Measurements from ENCODE around the gene SCYGR3. TPM values are rescaled to one million over a fixed set of nuclear protein-coding genes. Genes with fewer than 3 reads are reported as not detected.

Gene SCYGR3
- polyA plus RNA-seq, 1 donor: not detected

DNA sequence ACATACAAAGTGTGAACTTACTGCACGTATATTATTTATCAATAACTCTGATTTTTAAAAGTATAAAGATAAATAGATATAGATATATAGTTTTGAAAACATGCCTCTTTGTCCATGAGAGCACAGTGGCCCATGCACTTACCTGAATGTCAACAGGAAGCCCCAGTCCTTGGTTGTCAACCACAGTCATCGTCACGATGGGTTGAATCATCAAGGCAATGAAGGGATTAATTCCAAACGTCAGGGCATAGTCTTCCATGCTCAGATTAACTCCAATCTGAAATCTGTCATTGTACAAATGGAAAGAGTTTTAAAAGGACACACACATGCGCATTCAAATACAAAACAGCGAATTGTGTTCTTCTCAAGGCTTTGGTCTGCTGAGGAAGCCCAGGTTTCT, 18.2 kb upstream of the SCYGR3 start:
- no peaks in the 10 kb centered on the region for H3K36me3 ChIP-seq (ENCODE audit: control insufficient read depth, insufficient read depth, low read length)
- no peaks in the 10 kb centered on the region for H3K9me3 ChIP-seq (ENCODE audit: control insufficient read depth, low read depth, low read length)
- no peak overlapping the region for H3K27ac ChIP-seq (ENCODE audit: low read length)
- no peaks in the 10 kb centered on the region for H3K4me1 ChIP-seq (ENCODE audit: control insufficient read depth, insufficient read depth, low read length)
- no peak overlapping the region for H3K4me3 ChIP-seq (ENCODE audit: low read length)
- DNase-seq: no peak
- no peaks in the 10 kb centered on the region for H3K27me3 ChIP-seq (ENCODE audit: control insufficient read depth, insufficient read depth, low read length)
- WGBS (ENCODE audit: insufficient coverage, low lambda C conversion rate): 100% methylated on average over 1 of the region's 6 CpGs

DNA sequence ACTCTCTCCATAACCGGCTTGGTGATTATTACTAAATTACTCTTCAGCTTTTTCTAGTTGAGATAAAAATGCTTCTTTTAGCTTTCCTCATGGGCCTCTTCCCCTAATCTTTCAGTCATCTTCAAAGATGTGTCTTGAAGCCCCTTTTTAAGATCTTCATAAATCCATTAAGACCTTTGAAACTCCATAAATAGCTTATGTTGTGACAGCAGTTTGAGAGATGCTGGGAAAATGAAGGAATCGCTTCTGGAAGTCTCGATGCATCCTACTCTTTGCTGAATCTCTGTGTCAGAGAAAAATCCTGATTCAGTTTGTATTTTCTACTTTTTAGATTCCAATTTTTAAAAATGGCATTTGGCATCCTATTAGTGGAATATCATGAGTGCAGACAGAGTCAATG, 15.7 kb upstream of the SCYGR3 start:
- H3K36me3 ChIP-seq (ENCODE audit: control insufficient read depth, insufficient read depth, low read length): no peaks in the 10 kb centered on the region
- no peaks in the 10 kb centered on the region for H3K9me3 ChIP-seq (ENCODE audit: control insufficient read depth, low read depth, low read length)
- H3K27ac ChIP-seq (ENCODE audit: low read length): no peak overlapping the region
- no peak overlapping the region for H3K4me3 ChIP-seq (ENCODE audit: low read length)
- H3K4me1 ChIP-seq (ENCODE audit: control insufficient read depth, insufficient read depth, low read length): no peaks in the 10 kb centered on the region
- H3K27me3 ChIP-seq (ENCODE audit: control insufficient read depth, insufficient read depth, low read length): no peaks in the 10 kb centered on the region
- DNase-seq: no peak
- no CpG with 5 or more reads among the region's 3 CpGs for WGBS (ENCODE audit: insufficient coverage, low lambda C conversion rate)

DNA sequence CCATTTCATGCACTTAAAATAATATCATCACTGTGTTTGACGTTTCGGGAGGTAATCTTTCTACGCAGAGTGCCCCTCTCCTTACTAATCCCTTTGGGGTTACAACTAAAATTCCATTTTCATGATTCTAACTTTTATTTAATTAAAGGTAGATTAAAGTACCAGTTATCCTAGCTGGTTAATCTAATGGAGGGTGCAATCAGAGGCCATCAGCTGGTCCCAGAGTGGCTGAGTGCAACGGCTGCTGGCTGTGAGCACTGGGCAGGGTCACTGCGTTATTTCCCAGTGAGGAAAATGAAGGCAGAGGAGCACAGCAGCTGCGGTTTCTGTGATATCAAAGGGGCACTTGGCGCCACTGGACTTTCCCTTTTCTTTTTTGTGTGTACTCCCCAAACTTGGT, 14.8 kb upstream of the SCYGR3 start:
- Histone ChIP-seq H3K9me3 (ENCODE audit: control insufficient read depth, low read depth, low read length) (no peaks in the 10 kb centered on the region), H3K36me3 (ENCODE audit: control insufficient read depth, insufficient read depth, low read length) (no peaks in the 10 kb centered on the region), H3K4me3 (ENCODE audit: low read length) (no peak overlapping the region), H3K27ac (ENCODE audit: low read length) (no peak overlapping the region), H3K4me1 (ENCODE audit: control insufficient read depth, insufficient read depth, low read length) (no peaks in the 10 kb centered on the region), H3K27me3 (ENCODE audit: control insufficient read depth, insufficient read depth, low read length) (no peaks in the 10 kb centered on the region)
- no CpG with 5 or more reads among the region's 7 CpGs for WGBS (ENCODE audit: insufficient coverage, low lambda C conversion rate)
- DNase-seq: no peak

DNA sequence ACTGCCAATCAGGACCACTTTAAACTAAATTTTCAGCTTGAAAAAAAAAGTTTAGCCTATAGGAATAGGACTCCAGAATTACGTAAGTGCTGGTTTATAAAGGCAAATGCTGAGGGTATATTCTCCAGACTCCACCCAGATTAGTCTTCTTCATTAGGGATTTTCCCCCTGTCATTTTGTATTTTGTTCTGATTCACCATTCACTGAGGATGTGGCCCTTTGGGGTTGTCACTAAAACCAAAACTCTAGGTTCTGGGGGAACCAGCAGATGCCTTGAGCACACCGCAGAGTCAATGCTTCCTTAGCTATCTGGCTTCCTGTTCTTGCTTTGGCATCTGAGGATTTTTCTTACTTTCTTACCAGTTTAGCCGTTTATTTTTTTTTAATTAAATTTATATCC, 13.1 kb upstream of the SCYGR3 start:
- 67% methylated on average over 1 of the region's 3 CpGs for WGBS (ENCODE audit: insufficient coverage, low lambda C conversion rate)
- H3K36me3 ChIP-seq (ENCODE audit: control insufficient read depth, insufficient read depth, low read length): no peaks in the 10 kb centered on the region
- DNase-seq: no peak

DNA sequence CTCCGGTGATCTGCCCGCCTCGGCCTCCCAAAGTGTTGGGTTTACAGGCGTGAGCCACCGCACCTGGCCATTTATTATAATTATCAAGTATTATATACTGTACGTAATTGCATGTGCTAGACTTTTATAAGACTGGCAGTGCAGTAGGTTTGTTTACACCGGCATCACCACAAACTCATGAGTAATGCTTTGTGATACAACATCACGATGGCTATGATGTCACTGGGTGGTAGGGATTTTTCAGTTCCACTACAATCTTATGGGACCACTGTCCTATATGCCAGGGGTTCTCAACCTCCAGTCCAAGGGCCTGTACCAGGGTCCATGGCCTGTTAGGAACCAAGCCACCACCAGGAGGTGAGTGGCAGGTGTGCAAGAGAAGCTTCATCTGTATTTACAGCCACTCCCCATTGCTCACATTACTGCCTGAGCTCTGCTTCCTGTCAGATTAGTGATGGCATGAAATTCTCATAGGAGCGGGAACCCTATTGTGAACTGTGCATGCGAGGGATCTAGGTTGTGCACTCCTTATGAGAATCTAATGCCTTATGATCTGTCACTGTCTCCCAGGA, 12.0 kb upstream of the SCYGR3 start:
- Histone ChIP-seq H3K27ac (ENCODE audit: low read length) (no peak overlapping the region), H3K36me3 (ENCODE audit: control insufficient read depth, insufficient read depth, low read length) (no peaks in the 10 kb centered on the region), H3K9me3 (ENCODE audit: control insufficient read depth, low read depth, low read length) (peaks cover 5% of the 10 kb centered on the region), H3K27me3 (ENCODE audit: control insufficient read depth, insufficient read depth, low read length) (no peaks in the 10 kb centered on the region), H3K4me1 (ENCODE audit: control insufficient read depth, insufficient read depth, low read length) (peaks cover 4% of the 10 kb centered on the region), H3K4me3 (ENCODE audit: low read length) (no peak overlapping the region)
- DNase-seq: no peak
- 73% methylated on average over 4 of the region's 10 CpGs for WGBS (ENCODE audit: insufficient coverage, low lambda C conversion rate)

More for the DNA sequence above, 13.1 kb upstream of the SCYGR3 start:
- Histone ChIP-seq H3K4me3 (ENCODE audit: low read length) (no peak overlapping the region), H3K4me1 (ENCODE audit: control insufficient read depth, insufficient read depth, low read length) (peaks cover 4% of the 10 kb centered on the region), H3K27ac (ENCODE audit: low read length) (no peak overlapping the region), H3K9me3 (ENCODE audit: control insufficient read depth, low read depth, low read length) (peaks cover 2% of the 10 kb centered on the region), H3K27me3 (ENCODE audit: control insufficient read depth, insufficient read depth, low read length) (no peaks in the 10 kb centered on the region)

GRCh38 chr2:227625420-227625819, 10.8 kb upstream of the SCYGR3 start:
- 89% methylated on average over 1 of the region's 2 CpGs for WGBS (ENCODE audit: insufficient coverage, low lambda C conversion rate)
- Histone ChIP-seq H3K4me1 (ENCODE audit: control insufficient read depth, insufficient read depth, low read length) (peaks cover 4% of the 10 kb centered on the region), H3K36me3 (ENCODE audit: control insufficient read depth, insufficient read depth, low read length) (no peaks in the 10 kb centered on the region), H3K27me3 (ENCODE audit: control insufficient read depth, insufficient read depth, low read length) (no peaks in the 10 kb centered on the region), H3K9me3 (ENCODE audit: control insufficient read depth, low read depth, low read length) (peaks cover 5% of the 10 kb centered on the region), H3K27ac (ENCODE audit: low read length) (no peak overlapping the region), H3K4me3 (ENCODE audit: low read length) (no peak overlapping the region)
- DNase-seq: no peak

- DNase-seq: peak; percentile 43 to 73
- Histone ChIP-seq H3K36me3 (ENCODE audit: control insufficient read depth, insufficient read depth, low read length) (no peaks in the 10 kb centered on the region), H3K4me3 (ENCODE audit: low read length) (no peak overlapping the region), H3K27ac (ENCODE audit: low read length) (peak overlapping the region; percentile 39), H3K4me1 (ENCODE audit: control insufficient read depth, insufficient read depth, low read length) (peaks cover 4% of the 10 kb centered on the region), H3K9me3 (ENCODE audit: control insufficient read depth, low read depth, low read length) (peaks cover 5% of the 10 kb centered on the region), H3K27me3 (ENCODE audit: control insufficient read depth, insufficient read depth, low read length) (no peaks in the 10 kb centered on the region)
Observed at GRCh38 chr2:227623226-227623625, 8.6 kb upstream of the SCYGR3 start.

- H3K36me3 ChIP-seq (ENCODE audit: control insufficient read depth, insufficient read depth, low read length): no peaks in the 10 kb centered on the region
- no peaks in the 10 kb centered on the region for H3K4me1 ChIP-seq (ENCODE audit: control insufficient read depth, insufficient read depth, low read length)
- H3K27me3 ChIP-seq (ENCODE audit: control insufficient read depth, insufficient read depth, low read length): no peaks in the 10 kb centered on the region
- no peak within 1 kb of the TSS for H3K27ac ChIP-seq (ENCODE audit: low read length)
- no peak for DNase-seq
- 96% methylated on average over 4 of the region's 20 CpGs for WGBS (ENCODE audit: insufficient coverage, low lambda C conversion rate)
- H3K4me3 ChIP-seq (ENCODE audit: low read length): no peak within 1 kb of the TSS
- peaks cover under 1% of the 10 kb centered on the region for H3K9me3 ChIP-seq (ENCODE audit: control insufficient read depth, low read depth, low read length)
Observed at GRCh38 chr2:227617316-227618230, 2.9 kb upstream of the SCYGR3 start, which contains the start of gene SCYGR4. SCYGR4 (plus strand) TSS chr2:227617498; CDS start chr2:227617498, 0 bp downstream.

GRCh38 chr2:227616631-227617030, 2.0 kb upstream of the SCYGR3 start:
- no peak for DNase-seq
- H3K9me3 ChIP-seq (ENCODE audit: control insufficient read depth, low read depth, low read length): no peaks in the 10 kb centered on the region
- WGBS (ENCODE audit: insufficient coverage, low lambda C conversion rate): no CpG with 5 or more reads among the region's 4 CpGs

GRCh38 chr2:227615906-227616305, 1.3 kb upstream of the SCYGR3 start:
- DNase-seq: no peak
- 80% methylated on average over 1 of the region's 5 CpGs for WGBS (ENCODE audit: insufficient coverage, low lambda C conversion rate)
- no peaks in the 10 kb centered on the region for H3K27me3 ChIP-seq (ENCODE audit: control insufficient read depth, insufficient read depth, low read length)
- H3K4me3 ChIP-seq (ENCODE audit: low read length): no peak overlapping the region
- no peaks in the 10 kb centered on the region for H3K36me3 ChIP-seq (ENCODE audit: control insufficient read depth, insufficient read depth, low read length)
- H3K4me1 ChIP-seq (ENCODE audit: control insufficient read depth, insufficient read depth, low read length): no peaks in the 10 kb centered on the region
- H3K27ac ChIP-seq (ENCODE audit: low read length): no peak overlapping the region
- no peaks in the 10 kb centered on the region for H3K9me3 ChIP-seq (ENCODE audit: control insufficient read depth, low read depth, low read length)

More at GRCh38 chr2:227616631-227617030, 2.0 kb upstream of the SCYGR3 start:
- Histone ChIP-seq H3K27ac (ENCODE audit: low read length) (no peak overlapping the region), H3K36me3 (ENCODE audit: control insufficient read depth, insufficient read depth, low read length) (no peaks in the 10 kb centered on the region), H3K4me3 (ENCODE audit: low read length) (no peak overlapping the region), H3K4me1 (ENCODE audit: control insufficient read depth, insufficient read depth, low read length) (no peaks in the 10 kb centered on the region), H3K27me3 (ENCODE audit: control insufficient read depth, insufficient read depth, low read length) (no peaks in the 10 kb centered on the region)
